HL-60 (cell line): ENCODE measurements around the gene WDFY4.

Source experiments
- CTCF ChIP-seq: IDR thresholded peaks from one replicate; pipeline ENCODE4 v1.5.1; 2011; ENCODE audit warnings: low read length, control low read depth, inconsistent platforms; ENCODE audit not compliant: insufficient read depth
- GABPA ChIP-seq: IDR thresholded peaks from 2 replicates; pipeline ENCODE4 v1.6.1; 2012; ENCODE audit warnings: low read depth
- POLR2AphosphoS5 ChIP-seq: IDR thresholded peaks from 2 replicates; pipeline ENCODE4 v1.6.1; 2012; ENCODE audit warnings: low read depth
- REST ChIP-seq: IDR thresholded peaks from 2 replicates; pipeline ENCODE4 v1.6.1; 2012; ENCODE audit warnings: low read depth; ENCODE audit not compliant: insufficient replicate concordance

GRCh38 chr10:48872234-48872633 is 187.6 kb downstream of the WDFY4 start:
- no peak for TF ChIP-seq POLR2AphosphoS5
- no peak for TF ChIP-seq CTCF
- no peak for TF ChIP-seq REST
- no peak for TF ChIP-seq GABPA
